ENCODE data around the gene FOXK1.

- TF ChIP-seq MAX (IDR thresholded peaks at IDR 0.05) (no peak), RAD21 (CRISPR knock-in tag; IDR thresholded peaks at IDR 0.05) (no peak), JUND (CRISPR knock-in tag; IDR thresholded peaks at IDR 0.05) (no peak), ZC3H4 (CRISPR knock-in tag; IDR thresholded peaks at IDR 0.05; ENCODE audit: borderline replicate concordance) (no peak), CEBPB (IDR thresholded peaks at IDR 0.05; ENCODE audit: borderline replicate concordance, low read depth, low read length) (no peak), CTCF (CRISPR knock-in tag; IDR thresholded peaks at IDR 0.05) (no peak), MXD1 (CRISPR knock-in tag; IDR thresholded peaks at IDR 0.05) (no peak)
Observed at GRCh38 chr7:4734587-4735345, 52.7 kb downstream of the FOXK1 start.

All from HepG2 (cell line).